GM06990 (cell line): ENCODE data around the gene PRR13.

Experiments used
- DNase-seq: peaks from one replicate; pipeline ENCODE4 v3.0.0-alpha.2; 2011; ENCODE audit not compliant: insufficient read length; ENCODE audit errors: extremely low read depth
- H3K27me3 ChIP-seq: replicated peaks from 2 replicates; pipeline ENCODE4 v1.6.0; 2011; ENCODE audit warnings: low read length; ENCODE audit not compliant: control insufficient read depth, insufficient read depth
- H3K36me3 ChIP-seq: 2 replicates; pipeline ENCODE4 v1.5.1; 2011; ENCODE audit warnings: low read length; ENCODE audit not compliant: control insufficient read depth, insufficient read depth
- H3K4me3 ChIP-seq: replicated peaks from 2 replicates; pipeline ENCODE4 v1.5.1; 2011; ENCODE audit warnings: low read depth, mild to moderate bottlenecking, control low read depth, low read length
- CTCF ChIP-seq: IDR thresholded peaks from 2 replicates; pipeline ENCODE4 v1.5.1; 2011; ENCODE audit warnings: low read length, control low read depth, mild to moderate bottlenecking, inconsistent platforms; ENCODE audit not compliant: insufficient read depth, poor library complexity, severe bottlenecking

PRR13 gene

DNA sequence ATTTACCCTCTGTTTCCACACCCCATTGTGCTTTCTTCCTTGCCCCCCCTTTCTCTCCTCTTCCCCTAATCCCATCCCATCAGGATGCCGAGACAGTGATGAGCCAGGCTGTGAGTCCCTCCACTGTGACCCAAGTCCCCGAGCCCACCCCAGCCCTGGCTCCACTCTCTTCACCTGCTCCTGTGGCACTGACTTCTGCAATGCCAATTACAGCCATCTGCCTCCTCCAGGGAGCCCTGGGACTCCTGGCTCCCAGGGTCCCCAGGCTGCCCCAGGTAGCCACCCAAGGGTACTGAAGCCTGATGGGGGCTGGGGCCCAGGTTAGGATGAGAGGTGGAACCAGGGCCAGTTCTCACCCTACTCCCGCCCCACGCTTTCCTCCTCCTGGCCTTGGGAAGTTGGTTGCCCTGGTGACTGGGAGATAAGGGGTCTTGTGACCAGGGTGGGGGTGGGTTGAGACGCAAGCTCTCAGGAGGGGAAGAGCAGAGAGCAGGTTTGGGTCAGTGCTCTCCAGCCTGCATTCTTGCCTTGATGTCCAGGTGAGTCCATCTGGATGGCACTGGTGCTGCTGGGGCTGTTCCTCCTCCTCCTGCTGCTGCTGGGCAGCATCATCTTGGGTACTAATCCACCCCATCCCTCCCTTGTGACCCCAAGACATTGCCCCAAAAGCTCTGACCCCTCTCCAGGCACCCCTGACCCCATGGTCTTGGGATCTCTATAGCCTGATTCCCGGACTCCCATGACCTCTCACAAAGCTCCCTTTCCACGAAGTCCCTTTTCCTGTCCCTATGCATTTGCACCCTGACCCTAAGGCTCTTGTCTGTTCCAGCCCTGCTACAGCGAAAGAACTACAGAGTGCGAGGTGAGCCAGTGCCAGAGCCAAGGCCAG is 16.7 kb upstream of the PRR13 start:
- TF ChIP-seq CTCF, result no peak
- H3K27me3 ChIP-seq, result no peaks in the 10 kb centered on the region
- H3K4me3 ChIP-seq, result no peak overlapping the region
- DNase-seq, result no peak
- H3K36me3 ChIP-seq, result no peaks in the 10 kb centered on the region

DNA sequence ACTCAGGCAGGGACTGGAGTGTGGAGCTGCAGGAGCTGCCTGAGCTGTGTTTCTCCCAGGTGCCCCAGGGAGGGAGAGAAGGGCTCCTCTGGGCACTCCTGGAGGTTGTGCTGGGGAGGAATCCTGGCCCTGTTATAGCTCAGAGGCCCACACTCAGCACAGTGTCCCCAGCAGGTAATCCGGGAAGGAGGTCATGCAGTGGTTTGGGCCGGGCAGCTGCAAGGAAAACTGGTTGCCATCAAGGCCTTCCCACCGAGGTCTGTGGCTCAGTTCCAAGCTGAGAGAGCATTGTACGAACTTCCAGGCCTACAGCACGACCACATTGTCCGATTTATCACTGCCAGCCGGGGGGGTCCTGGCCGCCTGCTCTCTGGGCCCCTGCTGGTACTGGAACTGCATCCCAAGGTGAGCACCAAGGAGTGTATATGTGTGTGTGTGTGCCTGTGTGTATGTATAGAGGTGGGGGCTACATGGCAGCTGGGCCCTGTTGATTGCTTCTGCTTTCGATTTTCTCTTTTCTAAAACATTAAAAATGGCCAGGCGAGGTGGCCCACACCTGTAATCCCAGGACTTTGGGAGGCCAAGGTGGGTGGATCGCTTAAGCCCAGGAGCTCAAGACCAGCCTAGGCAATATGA is 15.9 kb upstream of the PRR13 start:
- no peaks in the 10 kb centered on the region for H3K27me3 ChIP-seq
- H3K36me3 ChIP-seq, result no peaks in the 10 kb centered on the region
- TF ChIP-seq CTCF, result no peak
- no peak overlapping the region for H3K4me3 ChIP-seq
- DNase-seq, result no peak

- Histone ChIP-seq H3K36me3 (no peaks in the 10 kb centered on the region), H3K4me3 (no peak overlapping the region), H3K27me3 (no peaks in the 10 kb centered on the region)
- DNase-seq, result no peak
- TF ChIP-seq CTCF, result no peak
Measured at GRCh38 chr12:53427905-53428594, 13.5 kb upstream of the PRR13 start.

- H3K36me3 ChIP-seq, result no peaks in the 10 kb centered on the region
- no peak for TF ChIP-seq CTCF
- no peaks in the 10 kb centered on the region for H3K27me3 ChIP-seq
- DNase-seq, result no peak
- no peak overlapping the region for H3K4me3 ChIP-seq
Measured at GRCh38 chr12:53428741-53429140, 12.8 kb upstream of the PRR13 start.

GRCh38 chr12:53430116-53430515 is 11.4 kb upstream of the PRR13 start:
- Histone ChIP-seq H3K36me3 (no peaks in the 10 kb centered on the region), H3K4me3 (no peak overlapping the region), H3K27me3 (no peaks in the 10 kb centered on the region)
- no peak for TF ChIP-seq CTCF
- no peak for DNase-seq
